GM19238 (cell line): Measurements from ENCODE around the gene USP28.
A peak's percentile ranks its signal among the peaks of the same experiment; 100 is the strongest.
"Not testable (repeated sequence)": the region's sequence is repeated elsewhere in the genome, so short reads cannot be mapped to it uniquely, and the experiment has no call there.

Source experiments
- DNase-seq: peaks from one replicate; pipeline ENCODE4 v3.0.0; 2011; ENCODE audit warnings: low spot score; ENCODE audit not compliant: insufficient read length

Gene USP28, protein sequence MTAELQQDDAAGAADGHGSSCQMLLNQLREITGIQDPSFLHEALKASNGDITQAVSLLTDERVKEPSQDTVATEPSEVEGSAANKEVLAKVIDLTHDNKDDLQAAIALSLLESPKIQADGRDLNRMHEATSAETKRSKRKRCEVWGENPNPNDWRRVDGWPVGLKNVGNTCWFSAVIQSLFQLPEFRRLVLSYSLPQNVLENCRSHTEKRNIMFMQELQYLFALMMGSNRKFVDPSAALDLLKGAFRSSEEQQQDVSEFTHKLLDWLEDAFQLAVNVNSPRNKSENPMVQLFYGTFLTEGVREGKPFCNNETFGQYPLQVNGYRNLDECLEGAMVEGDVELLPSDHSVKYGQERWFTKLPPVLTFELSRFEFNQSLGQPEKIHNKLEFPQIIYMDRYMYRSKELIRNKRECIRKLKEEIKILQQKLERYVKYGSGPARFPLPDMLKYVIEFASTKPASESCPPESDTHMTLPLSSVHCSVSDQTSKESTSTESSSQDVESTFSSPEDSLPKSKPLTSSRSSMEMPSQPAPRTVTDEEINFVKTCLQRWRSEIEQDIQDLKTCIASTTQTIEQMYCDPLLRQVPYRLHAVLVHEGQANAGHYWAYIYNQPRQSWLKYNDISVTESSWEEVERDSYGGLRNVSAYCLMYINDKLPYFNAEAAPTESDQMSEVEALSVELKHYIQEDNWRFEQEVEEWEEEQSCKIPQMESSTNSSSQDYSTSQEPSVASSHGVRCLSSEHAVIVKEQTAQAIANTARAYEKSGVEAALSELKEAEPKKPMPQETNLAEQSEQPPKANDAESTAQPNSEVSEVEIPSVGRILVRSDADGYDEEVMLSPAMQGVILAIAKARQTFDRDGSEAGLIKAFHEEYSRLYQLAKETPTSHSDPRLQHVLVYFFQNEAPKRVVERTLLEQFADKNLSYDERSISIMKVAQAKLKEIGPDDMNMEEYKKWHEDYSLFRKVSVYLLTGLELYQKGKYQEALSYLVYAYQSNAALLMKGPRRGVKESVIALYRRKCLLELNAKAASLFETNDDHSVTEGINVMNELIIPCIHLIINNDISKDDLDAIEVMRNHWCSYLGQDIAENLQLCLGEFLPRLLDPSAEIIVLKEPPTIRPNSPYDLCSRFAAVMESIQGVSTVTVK

DNA sequence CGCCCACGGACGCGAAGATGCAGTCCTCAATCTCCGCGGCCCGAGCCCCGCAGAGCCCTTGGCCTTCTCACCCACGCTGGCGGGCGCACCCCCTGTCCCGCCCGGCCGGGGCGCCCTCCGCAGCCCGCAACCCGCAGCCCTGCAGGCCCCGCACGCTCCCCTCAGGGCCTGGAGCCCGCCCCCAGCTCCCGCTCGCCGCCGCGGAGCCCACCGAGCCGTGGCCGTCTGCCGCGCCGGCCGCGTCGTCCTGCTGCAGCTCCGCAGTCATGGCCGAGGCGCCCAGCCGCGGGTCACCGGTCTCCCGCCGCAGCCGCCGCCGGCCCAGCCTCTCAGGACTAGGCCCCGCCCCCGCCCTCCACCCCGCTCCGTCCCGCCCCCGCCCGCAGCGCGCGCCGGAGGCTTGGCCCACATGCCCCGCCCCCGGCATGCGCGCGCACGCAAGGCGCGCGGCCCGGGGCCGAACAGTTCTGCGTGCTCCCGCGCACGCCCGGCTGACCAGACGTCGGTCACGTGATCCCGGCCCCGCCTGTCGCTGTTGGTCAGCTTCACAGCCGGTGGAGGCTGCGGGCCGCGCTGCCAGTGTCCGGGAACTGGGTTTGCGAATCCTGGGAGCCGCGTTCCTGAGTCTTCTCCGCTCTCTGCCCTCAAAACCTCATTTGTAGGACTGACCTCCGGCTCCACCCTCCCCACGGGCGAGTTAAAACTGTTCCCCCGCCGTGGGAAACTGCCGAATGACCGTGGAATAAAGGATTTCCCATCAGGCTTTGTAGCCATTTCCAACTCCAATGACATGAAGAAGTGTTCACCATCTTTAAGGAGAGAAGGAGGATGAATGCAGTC lies at the start of gene USP28:
USP28 (minus strand) TSS at position 339 of the 840 bp plus-strand sequence; CDS start at position 268, 71 bp downstream.
- peak; percentile 94 for DNase-seq

DNA sequence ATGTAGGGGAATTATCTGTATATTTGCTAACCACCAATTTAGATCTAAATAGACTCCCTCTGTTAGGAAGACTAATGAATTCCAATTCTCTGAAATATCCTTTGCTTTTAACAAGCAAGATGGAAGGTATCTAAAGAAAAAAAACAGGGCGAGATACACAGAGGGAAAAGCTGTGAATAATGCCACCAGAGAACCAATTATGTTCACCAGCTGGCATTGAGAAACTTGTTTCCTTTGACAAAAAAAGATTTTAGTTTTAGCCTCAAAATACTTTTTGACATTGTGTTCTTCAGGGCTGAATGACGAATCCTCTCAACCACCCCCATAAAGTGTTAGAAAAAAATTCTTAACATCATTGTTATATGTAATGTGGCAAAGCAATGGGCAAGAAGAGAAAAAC lies 48.2 kb upstream of the USP28 start:
- DNase-seq: no peak

DNA sequence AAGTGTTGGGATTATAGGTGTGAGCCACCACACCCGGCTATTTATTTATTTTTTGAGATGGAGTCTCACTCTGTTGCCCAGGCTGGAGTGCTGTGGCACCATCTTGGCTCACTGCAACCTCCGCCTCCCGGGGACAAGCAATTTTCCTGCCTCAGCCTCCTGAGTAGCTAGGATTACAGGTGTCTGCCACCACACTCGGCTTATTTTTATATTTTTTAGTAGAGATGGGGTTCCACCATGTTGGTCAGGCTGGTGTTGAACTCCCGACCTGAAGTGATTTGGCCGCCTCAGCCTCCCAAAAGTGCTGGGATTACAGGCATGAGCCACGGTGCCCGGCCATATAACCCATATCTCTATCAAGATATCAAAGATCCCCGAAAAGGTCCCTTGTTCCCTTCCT lies 36.1 kb upstream of the USP28 start:
- not testable (repeated sequence) for DNase-seq

GRCh38 chr11:113908098-113908497 lies 32.7 kb upstream of the USP28 start:
- no peak for DNase-seq

GRCh38 chr11:113907681-113908080 lies 32.3 kb upstream of the USP28 start:
- no peak for DNase-seq

GRCh38 chr11:113907152-113907551 lies 31.8 kb upstream of the USP28 start:
- DNase-seq: no peak

- no peak for DNase-seq
Measured at GRCh38 chr11:113906516-113906915, 31.1 kb upstream of the USP28 start.

DNA sequence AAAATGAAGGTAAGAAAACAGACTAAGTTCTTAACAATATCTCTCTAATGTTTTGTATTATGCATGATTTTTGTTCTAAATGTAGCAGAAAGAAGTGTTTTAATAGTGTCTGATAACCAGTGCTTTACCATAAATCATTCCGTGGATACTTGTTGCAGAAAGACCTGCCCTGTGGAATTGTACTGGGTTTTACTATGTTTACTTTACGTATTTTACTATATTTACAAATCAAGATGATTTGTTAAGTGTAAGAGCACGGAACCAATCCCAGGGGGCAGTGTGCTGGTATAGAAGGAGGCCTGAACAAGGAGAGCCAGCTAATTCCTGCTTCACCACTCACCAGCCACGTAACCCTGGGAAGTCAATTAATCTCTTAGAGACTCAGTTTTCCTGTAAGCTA lies 30.7 kb upstream of the USP28 start:
- no peak for DNase-seq

- DNase-seq: no peak
Measured at GRCh38 chr11:113904379-113905101, 29.2 kb upstream of the USP28 start, which contains the start of gene HTR3B. Gene HTR3B (plus strand): TSS chr11:113904796. CDS start chr11:113904934, 138 bp downstream.

DNA sequence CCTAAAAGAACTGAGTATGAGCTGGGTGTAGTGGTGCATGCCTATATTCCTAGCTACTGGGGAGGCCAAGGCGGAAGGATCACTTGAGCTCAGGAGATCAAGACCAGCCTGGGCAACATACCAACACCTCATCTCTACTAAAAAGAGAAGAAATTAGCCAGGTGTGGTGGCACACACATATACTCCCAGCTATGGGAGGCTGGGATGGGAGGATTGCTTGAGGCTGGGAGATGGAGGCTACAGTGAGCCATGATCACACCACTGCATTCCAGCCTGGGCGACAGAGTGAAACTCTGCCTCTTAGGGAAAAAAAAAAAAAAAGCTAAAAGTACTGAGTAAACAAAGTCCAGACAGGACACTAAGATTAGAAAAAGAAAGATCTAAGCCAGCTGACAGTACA lies 25.8 kb upstream of the USP28 start:
- no peak for DNase-seq

DNA sequence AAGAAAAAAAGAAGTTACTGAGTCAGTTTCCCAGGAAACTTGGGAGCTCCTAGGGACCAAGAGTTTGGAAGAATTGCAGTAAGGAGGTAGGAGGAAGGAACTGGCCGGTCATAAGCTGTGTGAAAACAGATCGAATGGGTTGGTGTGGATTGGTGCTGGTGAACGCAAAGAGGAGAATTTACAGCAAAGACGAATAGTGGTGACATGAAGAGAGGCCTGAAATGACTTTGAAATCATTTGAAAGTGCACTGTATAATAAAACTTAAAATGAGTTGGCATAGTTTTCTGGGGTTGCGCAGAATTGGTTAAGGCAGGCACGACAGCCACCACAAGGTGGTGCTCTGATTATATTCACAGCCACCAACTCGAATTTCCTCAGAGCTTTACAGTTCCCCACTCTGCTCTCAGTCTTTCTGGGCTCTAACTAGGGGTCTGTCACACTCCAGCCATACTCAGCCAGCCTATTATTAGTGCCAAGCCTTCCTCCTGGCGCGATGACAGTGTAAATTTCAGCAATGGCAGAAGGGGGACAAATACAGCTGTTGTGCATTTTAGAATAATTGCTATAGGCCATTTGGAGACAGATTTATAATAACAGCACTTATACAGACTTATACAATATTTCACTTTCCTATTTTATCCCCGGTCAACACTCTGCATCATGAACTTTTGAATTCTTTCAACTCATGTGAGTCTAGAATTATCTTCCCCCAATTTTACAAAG lies 20.9 kb upstream of the USP28 start:
- peak; percentile 16 for DNase-seq

- no peak for DNase-seq
Measured at GRCh38 chr11:113895367-113896155, 20.2 kb upstream of the USP28 start.

GRCh38 chr11:113894421-113894996 lies 19.1 kb upstream of the USP28 start:
- peak; percentile 18 for DNase-seq

- no peak for DNase-seq
Measured at GRCh38 chr11:113888848-113889247, 13.5 kb upstream of the USP28 start.

GRCh38 chr11:113885897-113886296 lies 10.5 kb upstream of the USP28 start:
- no peak for DNase-seq

DNA sequence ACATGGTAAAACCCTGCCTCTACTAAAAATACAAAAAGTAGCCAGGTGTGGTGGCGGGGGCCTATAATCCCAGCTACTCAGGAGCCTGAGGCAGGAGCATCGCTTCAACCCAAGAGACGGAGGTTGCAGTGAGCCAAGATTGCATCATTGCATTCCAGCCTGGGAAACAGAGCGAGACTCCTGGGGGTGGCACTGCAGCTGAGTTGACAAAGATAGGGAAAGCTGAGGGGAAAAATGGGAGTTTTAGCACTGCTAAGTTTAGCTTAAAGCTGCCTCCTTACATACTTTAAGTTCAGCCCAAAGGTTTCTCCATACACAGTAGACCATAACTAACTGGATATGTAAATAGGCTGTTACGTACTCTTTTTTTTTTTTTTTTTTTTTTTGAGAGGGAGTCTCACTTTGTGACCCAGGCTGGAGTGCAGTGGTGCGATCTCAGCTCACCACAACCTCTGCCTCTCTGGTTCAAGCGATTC lies 9.0 kb upstream of the USP28 start:
- DNase-seq: no peak

DNA sequence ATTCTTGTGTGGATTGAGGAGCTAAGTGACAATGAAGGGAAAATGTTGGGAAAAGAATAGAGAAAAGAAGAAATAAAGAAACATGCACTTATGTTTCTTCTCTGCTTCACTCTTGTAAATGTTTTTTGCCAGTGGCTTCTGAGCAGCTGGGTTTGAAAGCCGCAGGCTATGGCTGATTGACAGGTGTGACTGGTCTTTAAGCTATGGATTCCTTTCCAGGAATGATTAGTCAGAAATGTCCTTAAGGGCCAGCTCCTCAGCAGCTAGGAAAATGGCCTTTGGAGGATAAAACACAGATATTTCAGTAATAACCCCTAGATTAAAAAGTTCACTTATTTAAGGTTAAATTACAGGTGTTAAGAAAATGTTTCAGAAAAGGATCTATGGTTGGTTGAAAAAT lies 6.5 kb upstream of the USP28 start:
- no peak for DNase-seq

GRCh38 chr11:113880971-113881370 lies 5.6 kb upstream of the USP28 start:
- DNase-seq: no peak
